Stimulated activated memory B cell treated with anti-CD40 and anti-IgM and Interleukin-4, amounts not matched to agents 10 μg/mL and 1 μg/mL and 100 μg/mL, for 72 hours (primary cell): ENCODE results near the gene PPARGC1A.

ENCODE experiments used
- ATAC-seq: fragments of 150-1000 bp; cut with Tn5 transposase; 2 replicates; pipeline ENCODE4 v1.10.0; 2021
- H3K27ac Mint-ChIP-seq: one replicate; pipeline ENCODE4 v1.8.0; 2022; ENCODE audit warnings: mild to moderate bottlenecking, mixed read lengths
- H3K27me3 Mint-ChIP-seq: one replicate; pipeline ENCODE4 v1.8.0; 2022; ENCODE audit warnings: mixed read lengths
- H3K36me3 Mint-ChIP-seq: one replicate; pipeline ENCODE4 v1.8.0; 2022; ENCODE audit warnings: mixed read lengths
- H3K4me1 Mint-ChIP-seq: one replicate; pipeline ENCODE4 v1.8.0; 2022; ENCODE audit warnings: mixed read lengths
- H3K4me3 Mint-ChIP-seq: one replicate; pipeline ENCODE4 v1.8.0; 2022; ENCODE audit warnings: mild to moderate bottlenecking, moderate library complexity, mixed read lengths
- H3K9me3 Mint-ChIP-seq: one replicate; pipeline ENCODE4 v1.8.0; 2022; ENCODE audit warnings: mixed read lengths

Gene PPARGC1A, protein sequence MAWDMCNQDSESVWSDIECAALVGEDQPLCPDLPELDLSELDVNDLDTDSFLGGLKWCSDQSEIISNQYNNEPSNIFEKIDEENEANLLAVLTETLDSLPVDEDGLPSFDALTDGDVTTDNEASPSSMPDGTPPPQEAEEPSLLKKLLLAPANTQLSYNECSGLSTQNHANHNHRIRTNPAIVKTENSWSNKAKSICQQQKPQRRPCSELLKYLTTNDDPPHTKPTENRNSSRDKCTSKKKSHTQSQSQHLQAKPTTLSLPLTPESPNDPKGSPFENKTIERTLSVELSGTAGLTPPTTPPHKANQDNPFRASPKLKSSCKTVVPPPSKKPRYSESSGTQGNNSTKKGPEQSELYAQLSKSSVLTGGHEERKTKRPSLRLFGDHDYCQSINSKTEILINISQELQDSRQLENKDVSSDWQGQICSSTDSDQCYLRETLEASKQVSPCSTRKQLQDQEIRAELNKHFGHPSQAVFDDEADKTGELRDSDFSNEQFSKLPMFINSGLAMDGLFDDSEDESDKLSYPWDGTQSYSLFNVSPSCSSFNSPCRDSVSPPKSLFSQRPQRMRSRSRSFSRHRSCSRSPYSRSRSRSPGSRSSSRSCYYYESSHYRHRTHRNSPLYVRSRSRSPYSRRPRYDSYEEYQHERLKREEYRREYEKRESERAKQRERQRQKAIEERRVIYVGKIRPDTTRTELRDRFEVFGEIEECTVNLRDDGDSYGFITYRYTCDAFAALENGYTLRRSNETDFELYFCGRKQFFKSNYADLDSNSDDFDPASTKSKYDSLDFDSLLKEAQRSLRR

DNA sequence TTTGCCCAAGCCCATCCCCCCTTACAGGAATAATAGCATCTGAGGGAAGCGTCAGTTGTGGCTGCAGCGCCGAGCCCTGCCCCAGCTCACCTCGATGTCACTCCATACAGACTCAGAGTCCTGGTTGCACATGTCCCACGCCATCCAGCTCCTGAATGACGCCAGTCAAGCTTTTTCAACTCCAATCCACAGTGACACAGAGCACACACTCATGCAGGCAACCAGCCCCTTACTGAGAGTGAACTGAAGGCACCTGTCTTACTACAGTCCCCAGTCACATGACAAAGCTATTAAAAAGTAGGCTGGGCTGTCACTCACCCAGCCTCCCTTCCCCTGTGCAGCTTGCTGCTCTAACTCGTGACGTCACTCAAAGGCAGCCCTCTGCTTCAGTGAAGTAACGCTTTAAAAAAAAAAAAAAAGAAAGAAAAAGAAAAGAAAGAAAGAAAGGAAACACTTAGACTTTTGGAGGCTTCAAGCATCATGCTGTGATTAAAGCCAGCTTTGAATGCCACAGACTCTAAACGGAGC, at the start of gene PPARGC1A:
Gene PPARGC1A (minus strand): TSS at position 234 of the 528 bp plus-strand sequence. CDS start 90 bp downstream, at position 144.
- H3K9me3 Mint-ChIP-seq = peaks cover 7% of the 10 kb centered on the region
- H3K27me3 Mint-ChIP-seq = no peaks in the 10 kb centered on the region
- peak; percentile 8 for ATAC-seq
- no peak within 1 kb of the TSS for H3K4me3 Mint-ChIP-seq
- no peak within 1 kb of the TSS for H3K27ac Mint-ChIP-seq
- H3K4me1 Mint-ChIP-seq = peaks cover 15% of the 10 kb centered on the region
- no peaks in the 10 kb centered on the region for H3K36me3 Mint-ChIP-seq

- Mint-ChIP-seq H3K27me3 (no peaks in the 10 kb centered on the region), H3K27ac (no peak overlapping the region), H3K4me3 (no peak overlapping the region), H3K36me3 (no peaks in the 10 kb centered on the region), H3K9me3 (peaks cover 6% of the 10 kb centered on the region), H3K4me1 (no peaks in the 10 kb centered on the region)
- no peak for ATAC-seq
These were observed 48.9 kb upstream of the PPARGC1A start for GRCh38 chr4:23938796-23939195.

DNA sequence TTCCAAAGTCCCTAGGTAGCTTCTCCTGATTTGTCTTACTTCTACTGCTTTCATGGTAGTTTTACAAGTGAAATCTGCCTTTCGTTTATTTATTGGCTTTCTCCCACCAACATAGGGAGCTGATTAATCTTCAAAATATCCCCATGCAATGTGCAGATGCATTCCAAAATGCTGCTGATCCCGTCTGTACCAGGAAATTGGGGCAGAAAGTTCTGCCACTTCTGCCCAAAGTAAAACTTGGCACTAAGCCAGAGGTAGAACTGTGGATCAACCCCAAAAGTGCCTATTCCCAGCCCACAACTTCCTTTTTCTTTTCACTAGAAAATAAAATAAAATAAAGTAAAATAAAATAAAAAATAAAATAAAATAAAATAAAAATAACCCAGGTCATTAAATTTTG, 47.3 kb upstream of the PPARGC1A start:
- no peaks in the 10 kb centered on the region for H3K36me3 Mint-ChIP-seq
- H3K9me3 Mint-ChIP-seq = peaks cover 6% of the 10 kb centered on the region
- H3K27me3 Mint-ChIP-seq = no peaks in the 10 kb centered on the region
- H3K4me1 Mint-ChIP-seq = no peaks in the 10 kb centered on the region
- H3K4me3 Mint-ChIP-seq = no peak overlapping the region
- no peak for ATAC-seq
- H3K27ac Mint-ChIP-seq = no peak overlapping the region

DNA sequence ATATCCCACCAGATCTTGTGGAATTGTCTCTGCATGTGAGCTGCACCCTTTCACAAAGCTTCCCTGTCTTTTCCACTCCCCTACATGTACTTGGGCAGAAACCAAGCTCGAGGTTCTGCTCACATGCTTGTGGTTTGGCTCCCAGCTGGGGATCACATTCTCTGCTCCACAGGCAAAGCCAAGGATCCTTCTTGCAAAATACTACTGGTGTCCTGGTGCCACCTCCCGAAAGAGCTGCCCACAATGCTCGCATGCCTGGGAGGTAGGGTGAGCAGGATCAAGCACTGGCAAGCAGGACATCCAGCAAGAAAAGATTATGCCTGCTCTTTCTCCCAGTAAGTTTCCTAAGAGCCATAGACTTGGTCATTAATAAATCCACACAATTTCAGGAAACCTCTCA, 45.1 kb upstream of the PPARGC1A start:
- H3K27ac Mint-ChIP-seq = no peak overlapping the region
- H3K4me3 Mint-ChIP-seq = no peak overlapping the region
- no peaks in the 10 kb centered on the region for H3K36me3 Mint-ChIP-seq
- no peaks in the 10 kb centered on the region for H3K27me3 Mint-ChIP-seq
- peaks cover 10% of the 10 kb centered on the region for H3K9me3 Mint-ChIP-seq
- no peaks in the 10 kb centered on the region for H3K4me1 Mint-ChIP-seq
- ATAC-seq = no peak

GRCh38 chr4:23934223-23934622, 44.4 kb upstream of the PPARGC1A start:
- Mint-ChIP-seq H3K27ac (no peak overlapping the region), H3K27me3 (no peaks in the 10 kb centered on the region), H3K4me3 (no peak overlapping the region), H3K9me3 (peaks cover 10% of the 10 kb centered on the region), H3K4me1 (no peaks in the 10 kb centered on the region), H3K36me3 (no peaks in the 10 kb centered on the region)
- no peak for ATAC-seq

DNA sequence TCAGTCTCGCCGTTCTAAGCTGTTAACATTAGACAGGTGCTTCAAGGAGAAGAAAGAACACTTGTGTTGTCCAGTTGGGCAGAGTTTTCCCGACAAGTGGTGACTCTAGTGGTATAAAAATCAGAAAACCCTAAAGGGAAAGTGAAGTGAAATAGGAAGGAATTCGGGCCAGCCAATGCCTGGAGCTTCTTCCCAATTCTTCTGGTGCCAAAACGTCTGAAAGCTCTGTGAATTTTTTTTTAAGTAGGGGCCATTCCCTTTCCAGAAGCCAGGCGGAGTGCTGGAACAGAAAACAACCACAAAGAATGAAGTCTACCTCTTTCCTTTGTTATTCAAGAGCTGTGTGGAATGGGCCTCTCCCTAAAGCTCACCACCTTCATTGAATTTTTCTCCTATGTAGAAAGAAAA, 43.1 kb upstream of the PPARGC1A start:
- Mint-ChIP-seq H3K4me1 (no peaks in the 10 kb centered on the region), H3K27ac (no peak overlapping the region), H3K9me3 (peaks cover 6% of the 10 kb centered on the region), H3K27me3 (no peaks in the 10 kb centered on the region), H3K4me3 (no peak overlapping the region), H3K36me3 (no peaks in the 10 kb centered on the region)
- ATAC-seq = no peak

DNA sequence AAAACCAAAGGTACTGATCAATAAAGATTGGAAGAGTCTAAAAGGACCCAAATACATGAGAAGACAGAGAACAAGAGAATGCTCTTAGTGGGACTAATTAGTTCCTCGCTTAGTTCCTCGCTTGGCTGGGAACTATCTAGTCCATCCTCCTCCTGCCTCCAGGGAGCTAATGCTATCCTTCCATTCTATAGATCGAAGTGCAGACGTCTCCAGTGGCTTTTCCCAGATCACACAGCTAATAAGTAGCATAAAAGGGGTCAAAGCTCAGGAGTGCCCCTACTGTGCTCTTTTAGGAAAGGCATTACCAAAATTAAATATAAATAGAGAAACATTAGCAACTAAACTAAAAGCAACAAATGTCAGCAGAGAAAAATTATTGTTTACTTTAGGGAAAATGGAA, 42.3 kb upstream of the PPARGC1A start:
- no peak for ATAC-seq
- H3K9me3 Mint-ChIP-seq = peaks cover 6% of the 10 kb centered on the region
- H3K27ac Mint-ChIP-seq = no peak overlapping the region
- no peaks in the 10 kb centered on the region for H3K36me3 Mint-ChIP-seq
- H3K4me3 Mint-ChIP-seq = no peak overlapping the region
- no peaks in the 10 kb centered on the region for H3K4me1 Mint-ChIP-seq
- H3K27me3 Mint-ChIP-seq = no peaks in the 10 kb centered on the region

- H3K4me1 Mint-ChIP-seq = no peaks in the 10 kb centered on the region
- no peaks in the 10 kb centered on the region for H3K27me3 Mint-ChIP-seq
- no peak overlapping the region for H3K27ac Mint-ChIP-seq
- H3K4me3 Mint-ChIP-seq = no peak overlapping the region
- H3K36me3 Mint-ChIP-seq = no peaks in the 10 kb centered on the region
- ATAC-seq = no peak
- peaks cover 6% of the 10 kb centered on the region for H3K9me3 Mint-ChIP-seq
These were observed 41.6 kb upstream of the PPARGC1A start for GRCh38 chr4:23931489-23931830.

- ATAC-seq = no peak
- peaks cover 6% of the 10 kb centered on the region for H3K9me3 Mint-ChIP-seq
- no peak overlapping the region for H3K4me3 Mint-ChIP-seq
- H3K27me3 Mint-ChIP-seq = no peaks in the 10 kb centered on the region
- no peak overlapping the region for H3K27ac Mint-ChIP-seq
- H3K4me1 Mint-ChIP-seq = no peaks in the 10 kb centered on the region
- H3K36me3 Mint-ChIP-seq = no peaks in the 10 kb centered on the region
These were observed 41.1 kb upstream of the PPARGC1A start for GRCh38 chr4:23930750-23931488.

GRCh38 chr4:23929248-23929647, 39.4 kb upstream of the PPARGC1A start:
- H3K4me3 Mint-ChIP-seq = no peak overlapping the region
- H3K9me3 Mint-ChIP-seq = peaks cover 4% of the 10 kb centered on the region
- no peaks in the 10 kb centered on the region for H3K27me3 Mint-ChIP-seq
- H3K27ac Mint-ChIP-seq = no peak overlapping the region
- ATAC-seq = no peak
- no peaks in the 10 kb centered on the region for H3K36me3 Mint-ChIP-seq
- H3K4me1 Mint-ChIP-seq = no peaks in the 10 kb centered on the region

DNA sequence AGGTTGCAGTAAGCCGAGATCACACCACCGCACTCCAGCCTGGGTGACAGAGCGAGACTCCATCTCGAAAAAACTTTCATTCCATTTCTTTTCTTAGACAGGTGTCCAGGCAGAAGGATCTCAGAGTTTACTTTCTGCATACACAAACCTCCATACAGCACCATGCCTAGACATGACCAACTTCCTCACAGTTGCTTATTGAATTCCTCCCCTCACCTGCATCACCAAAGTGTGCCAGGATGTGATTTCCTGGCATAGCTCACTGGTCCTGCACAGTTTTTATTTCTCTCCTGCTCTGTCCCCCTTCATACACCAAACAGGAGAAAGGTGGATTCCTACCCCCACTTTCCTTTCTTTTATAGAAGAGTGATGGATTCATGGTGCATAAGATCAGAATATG, 34.7 kb upstream of the PPARGC1A start:
- Mint-ChIP-seq H3K27ac (no peak overlapping the region), H3K9me3 (peaks cover 3% of the 10 kb centered on the region), H3K4me1 (no peaks in the 10 kb centered on the region), H3K4me3 (no peak overlapping the region), H3K27me3 (no peaks in the 10 kb centered on the region), H3K36me3 (no peaks in the 10 kb centered on the region)
- no peak for ATAC-seq

DNA sequence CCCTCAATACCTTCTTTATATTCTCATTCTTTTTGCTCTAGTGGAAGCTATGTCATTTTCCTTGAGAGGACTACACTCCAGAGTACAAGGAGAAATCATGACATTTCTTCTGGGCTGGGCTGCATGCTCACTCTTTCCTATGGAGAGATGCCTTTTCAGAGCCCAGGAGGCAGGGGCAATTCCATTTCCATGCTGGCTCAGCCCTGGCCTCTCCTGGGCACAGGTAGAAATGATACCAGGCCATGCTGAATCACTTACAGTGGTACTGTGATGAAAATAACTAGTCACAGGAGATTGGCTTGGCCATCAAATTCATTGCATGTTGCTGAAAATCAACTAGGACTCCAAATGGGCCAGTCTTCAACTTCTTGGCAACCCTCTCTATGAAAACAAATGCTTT, 34.0 kb upstream of the PPARGC1A start:
- H3K36me3 Mint-ChIP-seq = no peaks in the 10 kb centered on the region
- H3K9me3 Mint-ChIP-seq = peaks cover 3% of the 10 kb centered on the region
- no peaks in the 10 kb centered on the region for H3K27me3 Mint-ChIP-seq
- no peak for ATAC-seq
- H3K4me1 Mint-ChIP-seq = no peaks in the 10 kb centered on the region
- no peak overlapping the region for H3K4me3 Mint-ChIP-seq
- H3K27ac Mint-ChIP-seq = no peak overlapping the region

GRCh38 chr4:23923141-23923540, 33.3 kb upstream of the PPARGC1A start:
- Mint-ChIP-seq H3K27ac (no peak overlapping the region), H3K36me3 (no peaks in the 10 kb centered on the region), H3K9me3 (peaks cover 3% of the 10 kb centered on the region), H3K27me3 (no peaks in the 10 kb centered on the region), H3K4me3 (no peak overlapping the region), H3K4me1 (no peaks in the 10 kb centered on the region)
- ATAC-seq = no peak

DNA sequence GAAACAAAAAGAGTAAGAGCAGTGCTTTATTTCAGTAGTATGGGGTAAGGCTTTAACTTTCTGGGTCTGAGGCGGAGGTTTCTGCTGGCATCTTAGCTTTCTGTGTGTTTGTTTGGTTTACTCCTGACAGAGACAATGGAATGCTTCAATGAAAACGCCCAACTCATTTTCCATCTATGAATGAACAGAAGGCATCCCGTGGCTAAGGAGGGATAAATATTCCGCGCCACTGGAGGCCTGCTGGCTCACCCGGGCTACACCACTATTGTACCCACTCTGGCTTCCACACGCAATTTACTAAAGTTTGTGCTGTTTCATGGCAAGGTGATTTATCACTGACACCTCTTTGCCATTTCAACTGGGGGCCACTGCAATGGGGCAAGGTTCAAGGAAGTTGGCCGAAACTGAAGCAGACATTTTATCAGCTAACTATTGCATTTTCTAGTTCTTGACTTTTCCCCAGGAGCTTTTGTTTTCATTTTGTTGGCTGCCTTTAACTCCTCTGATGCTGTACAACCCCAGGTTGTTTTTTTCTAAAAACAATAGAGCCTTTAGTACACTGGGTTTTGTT, 32.8 kb upstream of the PPARGC1A start:
- Mint-ChIP-seq H3K4me1 (no peaks in the 10 kb centered on the region), H3K9me3 (peaks cover 3% of the 10 kb centered on the region), H3K4me3 (no peak overlapping the region), H3K27ac (no peak overlapping the region), H3K36me3 (no peaks in the 10 kb centered on the region), H3K27me3 (no peaks in the 10 kb centered on the region)
- ATAC-seq = no peak

DNA sequence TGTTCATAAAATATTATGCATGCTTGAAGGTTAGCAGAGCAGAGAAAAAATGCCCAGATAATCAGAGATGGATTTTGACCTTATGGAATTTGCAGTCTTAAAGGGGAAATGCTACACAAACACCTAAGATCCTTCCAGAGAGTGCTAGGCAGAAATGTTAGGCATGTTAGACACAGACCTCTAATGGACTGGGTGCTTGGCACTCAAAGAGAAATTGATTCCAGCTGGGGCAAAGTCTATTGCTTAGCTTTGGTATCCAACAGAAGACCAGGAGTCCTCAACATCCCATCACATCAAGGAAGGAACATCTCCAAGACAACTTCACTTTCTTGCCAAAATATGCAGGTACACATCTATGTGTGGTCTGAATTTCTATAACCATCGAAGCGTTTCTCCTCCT, 32.2 kb upstream of the PPARGC1A start:
- H3K36me3 Mint-ChIP-seq = no peaks in the 10 kb centered on the region
- ATAC-seq = no peak
- no peak overlapping the region for H3K4me3 Mint-ChIP-seq
- H3K27ac Mint-ChIP-seq = no peak overlapping the region
- H3K27me3 Mint-ChIP-seq = no peaks in the 10 kb centered on the region
- no peaks in the 10 kb centered on the region for H3K4me1 Mint-ChIP-seq
- H3K9me3 Mint-ChIP-seq = peaks cover 3% of the 10 kb centered on the region
